ENCODE measurements around the gene STOM.

DNA sequence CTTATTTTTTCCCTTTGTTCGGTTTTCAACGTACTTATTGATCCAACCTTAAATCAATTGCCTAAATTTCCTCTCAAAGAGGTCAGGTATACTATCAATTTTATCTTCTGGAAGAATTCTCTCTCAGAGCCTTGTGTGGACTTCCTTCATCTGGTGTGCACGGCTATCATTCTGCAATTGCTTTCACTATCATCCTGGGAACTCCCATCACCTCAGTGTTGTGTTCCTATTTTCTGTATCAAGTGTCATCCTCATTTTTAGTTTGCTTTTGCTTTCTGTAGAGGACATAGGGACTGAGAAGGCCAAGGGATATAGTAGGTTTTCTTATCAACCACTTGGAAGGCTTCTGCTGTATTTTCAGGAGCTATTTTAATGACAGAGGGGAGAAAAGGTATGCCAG lies 11.3 kb downstream of the STOM start:
- TF ChIP-seq, protein P1, sequence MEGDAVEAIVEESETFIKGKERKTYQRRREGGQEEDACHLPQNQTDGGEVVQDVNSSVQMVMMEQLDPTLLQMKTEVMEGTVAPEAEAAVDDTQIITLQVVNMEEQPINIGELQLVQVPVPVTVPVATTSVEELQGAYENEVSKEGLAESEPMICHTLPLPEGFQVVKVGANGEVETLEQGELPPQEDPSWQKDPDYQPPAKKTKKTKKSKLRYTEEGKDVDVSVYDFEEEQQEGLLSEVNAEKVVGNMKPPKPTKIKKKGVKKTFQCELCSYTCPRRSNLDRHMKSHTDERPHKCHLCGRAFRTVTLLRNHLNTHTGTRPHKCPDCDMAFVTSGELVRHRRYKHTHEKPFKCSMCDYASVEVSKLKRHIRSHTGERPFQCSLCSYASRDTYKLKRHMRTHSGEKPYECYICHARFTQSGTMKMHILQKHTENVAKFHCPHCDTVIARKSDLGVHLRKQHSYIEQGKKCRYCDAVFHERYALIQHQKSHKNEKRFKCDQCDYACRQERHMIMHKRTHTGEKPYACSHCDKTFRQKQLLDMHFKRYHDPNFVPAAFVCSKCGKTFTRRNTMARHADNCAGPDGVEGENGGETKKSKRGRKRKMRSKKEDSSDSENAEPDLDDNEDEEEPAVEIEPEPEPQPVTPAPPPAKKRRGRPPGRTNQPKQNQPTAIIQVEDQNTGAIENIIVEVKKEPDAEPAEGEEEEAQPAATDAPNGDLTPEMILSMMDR (IDR thresholded peaks at IDR 0.05; ENCODE audit: borderline replicate concordance, extremely low read depth, low read length, poor library complexity, severe bottlenecking) = no peak
- no peak for TF ChIP-seq EZH2 (IDR thresholded peaks at IDR 0.05; ENCODE audit: borderline replicate concordance, low read depth, low read length, severe bottlenecking)
